ENCODE measurements around the gene MOSPD3.

MOSPD3 gene

DNA sequence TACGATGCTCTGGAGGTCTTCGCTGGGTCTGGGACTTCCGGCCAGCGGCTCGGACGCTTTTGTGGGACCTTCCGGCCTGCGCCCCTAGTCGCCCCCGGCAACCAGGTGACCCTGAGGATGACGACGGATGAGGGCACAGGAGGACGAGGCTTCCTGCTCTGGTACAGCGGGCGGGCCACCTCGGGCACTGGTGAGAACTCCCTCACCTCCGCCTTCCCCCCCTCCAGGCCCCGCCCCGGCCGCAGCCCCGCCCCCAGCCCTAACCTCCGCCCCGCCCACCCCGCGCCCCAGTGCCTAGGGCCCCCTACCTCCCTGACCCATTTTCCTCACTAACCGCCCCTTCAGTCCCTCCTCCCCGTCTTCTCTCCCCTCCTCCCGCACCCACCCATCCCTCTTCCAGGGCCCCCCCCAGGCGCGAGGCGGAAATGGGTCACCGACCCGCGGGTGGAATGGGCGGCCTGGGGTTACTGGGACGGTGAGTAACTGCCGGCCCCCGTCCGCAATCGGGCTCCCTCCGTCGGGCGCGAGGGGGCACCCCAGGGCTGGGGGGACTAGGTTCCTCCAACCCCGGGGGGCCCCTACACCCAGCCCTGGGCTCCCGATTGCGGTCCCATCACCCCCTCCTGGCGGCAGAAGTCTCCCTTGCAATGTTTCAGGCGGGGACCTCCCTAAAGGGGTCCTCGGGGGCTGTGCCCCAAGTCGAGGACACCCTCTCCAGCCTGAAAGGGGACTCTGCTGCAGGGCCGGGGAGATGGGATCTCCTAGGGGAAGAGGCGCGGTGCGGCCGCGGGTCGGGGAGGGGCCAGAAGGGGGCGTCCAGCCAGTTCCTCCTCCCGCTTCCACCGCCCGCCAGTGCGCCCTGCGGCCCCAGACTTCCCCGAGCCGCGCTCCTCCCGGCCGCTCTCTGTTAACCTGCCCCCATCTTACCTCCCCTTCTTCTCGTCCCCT, 8.0 kb upstream of the MOSPD3 start:
- H3K9ac ChIP-seq (ENCODE audit: low read depth, low read length): peak overlapping the region; percentile 65

GRCh38 chr7:100604976-100605911, 7.1 kb upstream of the MOSPD3 start:
- no peaks in the 10 kb centered on the region for H3K4me1 ChIP-seq (ENCODE audit: control insufficient read depth, insufficient read depth, low read length)
- H3K4me3 ChIP-seq (ENCODE audit: low read depth, low read length): peak overlapping the region; percentile 74
- H3K36me3 ChIP-seq (ENCODE audit: control insufficient read depth, insufficient read depth, low read length): peaks cover 9% of the 10 kb centered on the region
- H3K9me3 ChIP-seq (ENCODE audit: control insufficient read depth, insufficient read depth, low read length): no peaks in the 10 kb centered on the region
- no peak overlapping the region for H3K9ac ChIP-seq (ENCODE audit: low read depth, low read length)
- peaks cover 2% of the 10 kb centered on the region for H3K27me3 ChIP-seq (ENCODE audit: control insufficient read depth, insufficient read depth, low read length)

More for the DNA sequence above, 8.0 kb upstream of the MOSPD3 start:
- no peaks in the 10 kb centered on the region for H3K4me1 ChIP-seq (ENCODE audit: control insufficient read depth, insufficient read depth, low read length)
- peaks cover 12% of the 10 kb centered on the region for H3K36me3 ChIP-seq (ENCODE audit: control insufficient read depth, insufficient read depth, low read length)
- H3K9me3 ChIP-seq (ENCODE audit: control insufficient read depth, insufficient read depth, low read length): no peaks in the 10 kb centered on the region
- H3K27me3 ChIP-seq (ENCODE audit: control insufficient read depth, insufficient read depth, low read length): peaks cover 2% of the 10 kb centered on the region
- H3K4me3 ChIP-seq (ENCODE audit: low read depth, low read length): peak overlapping the region; percentile 87

- H3K9ac ChIP-seq (ENCODE audit: low read depth, low read length): no peak overlapping the region
- H3K27me3 ChIP-seq (ENCODE audit: control insufficient read depth, insufficient read depth, low read length): peaks cover 2% of the 10 kb centered on the region
- H3K4me3 ChIP-seq (ENCODE audit: low read depth, low read length): peak overlapping the region; percentile 74
- H3K9me3 ChIP-seq (ENCODE audit: control insufficient read depth, insufficient read depth, low read length): no peaks in the 10 kb centered on the region
- no peaks in the 10 kb centered on the region for H3K4me1 ChIP-seq (ENCODE audit: control insufficient read depth, insufficient read depth, low read length)
- H3K36me3 ChIP-seq (ENCODE audit: control insufficient read depth, insufficient read depth, low read length): peaks cover 5% of the 10 kb centered on the region
These were observed 6.0 kb upstream of the MOSPD3 start for GRCh38 chr7:100606313-100606712.

GRCh38 chr7:100607111-100607510, 5.2 kb upstream of the MOSPD3 start:
- Histone ChIP-seq H3K36me3 (ENCODE audit: control insufficient read depth, insufficient read depth, low read length) (peaks cover 5% of the 10 kb centered on the region), H3K4me3 (ENCODE audit: low read depth, low read length) (no peak overlapping the region), H3K4me1 (ENCODE audit: control insufficient read depth, insufficient read depth, low read length) (no peaks in the 10 kb centered on the region), H3K9ac (ENCODE audit: low read depth, low read length) (no peak overlapping the region), H3K27me3 (ENCODE audit: control insufficient read depth, insufficient read depth, low read length) (peaks cover 2% of the 10 kb centered on the region), H3K9me3 (ENCODE audit: control insufficient read depth, insufficient read depth, low read length) (no peaks in the 10 kb centered on the region)

DNA sequence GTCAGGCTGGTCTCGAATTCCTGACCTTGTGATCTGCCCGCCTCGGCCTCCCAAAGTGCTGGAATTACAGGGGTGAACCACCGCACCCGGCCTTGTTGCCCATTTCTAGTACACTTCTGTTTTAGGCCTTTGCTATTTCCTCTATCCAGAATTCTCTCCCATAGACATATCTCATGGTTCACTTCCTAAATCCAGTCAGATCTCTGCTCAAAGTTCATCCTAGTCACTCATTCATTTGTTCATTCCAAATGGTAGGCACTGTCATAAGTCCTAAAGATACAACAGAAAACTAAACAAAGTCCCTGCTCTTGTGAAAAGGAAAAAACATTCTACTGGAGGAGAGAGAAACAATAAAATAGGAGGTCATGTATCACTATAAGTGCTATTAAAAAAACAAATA, 2.4 kb upstream of the MOSPD3 start:
- H3K4me3 ChIP-seq (ENCODE audit: low read depth, low read length): no peak overlapping the region
- H3K27me3 ChIP-seq (ENCODE audit: control insufficient read depth, insufficient read depth, low read length): peaks cover 4% of the 10 kb centered on the region
- no peaks in the 10 kb centered on the region for H3K4me1 ChIP-seq (ENCODE audit: control insufficient read depth, insufficient read depth, low read length)
- peaks cover 5% of the 10 kb centered on the region for H3K36me3 ChIP-seq (ENCODE audit: control insufficient read depth, insufficient read depth, low read length)
- no peaks in the 10 kb centered on the region for H3K9me3 ChIP-seq (ENCODE audit: control insufficient read depth, insufficient read depth, low read length)
- no peak overlapping the region for H3K9ac ChIP-seq (ENCODE audit: low read depth, low read length)

GRCh38 chr7:100612730-100613390, 520 bp downstream of the MOSPD3 start:
- no peaks in the 10 kb centered on the region for H3K36me3 ChIP-seq (ENCODE audit: control insufficient read depth, insufficient read depth, low read length)
- no peak overlapping the region for H3K9ac ChIP-seq (ENCODE audit: low read depth, low read length)
- H3K9me3 ChIP-seq (ENCODE audit: control insufficient read depth, insufficient read depth, low read length): no peaks in the 10 kb centered on the region
- H3K27me3 ChIP-seq (ENCODE audit: control insufficient read depth, insufficient read depth, low read length): peaks cover 2% of the 10 kb centered on the region
- H3K4me3 ChIP-seq (ENCODE audit: low read depth, low read length): peak overlapping the region; percentile 87
- H3K4me1 ChIP-seq (ENCODE audit: control insufficient read depth, insufficient read depth, low read length): no peaks in the 10 kb centered on the region

DNA sequence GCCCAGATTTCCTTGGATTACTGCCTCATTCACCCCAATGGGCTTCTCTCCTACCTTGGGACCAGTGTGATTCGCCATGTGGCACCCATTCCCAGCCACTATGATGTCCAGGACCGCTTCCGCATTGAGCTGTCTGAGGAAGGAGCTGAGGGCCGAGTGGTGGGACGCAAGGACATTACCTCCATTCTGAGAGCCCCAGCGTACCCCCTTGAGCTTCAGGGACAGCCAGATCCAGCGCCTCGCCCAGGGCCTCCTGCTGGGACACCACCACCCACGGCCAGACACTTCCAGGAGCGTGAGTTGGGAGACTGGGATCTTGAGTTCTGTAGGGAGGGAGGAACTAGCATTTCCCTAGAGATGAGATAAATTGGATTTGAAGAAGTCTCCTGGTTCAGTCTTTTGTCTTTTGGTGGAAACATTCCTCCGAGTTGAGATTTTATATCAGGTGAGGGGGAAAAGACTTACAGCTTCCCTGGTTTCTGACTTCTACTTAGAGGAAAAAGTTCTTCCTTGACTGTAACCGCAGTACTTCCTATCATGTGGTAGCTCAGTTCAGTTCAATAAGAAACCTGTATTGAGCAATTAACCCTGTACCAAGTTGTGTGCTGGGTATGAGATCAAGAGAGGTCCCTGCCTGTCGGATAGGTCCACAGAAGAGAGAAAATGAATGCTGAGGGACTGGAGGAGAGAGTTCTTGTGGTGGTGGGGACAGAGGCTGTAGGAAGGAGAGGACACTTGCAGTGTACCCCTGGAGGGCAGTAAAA, 1.3 kb downstream of the MOSPD3 start:
- Histone ChIP-seq H3K4me1 (ENCODE audit: control insufficient read depth, insufficient read depth, low read length) (no peaks in the 10 kb centered on the region), H3K9me3 (ENCODE audit: control insufficient read depth, insufficient read depth, low read length) (no peaks in the 10 kb centered on the region), H3K27me3 (ENCODE audit: control insufficient read depth, insufficient read depth, low read length) (peaks cover 2% of the 10 kb centered on the region), H3K9ac (ENCODE audit: low read depth, low read length) (no peak overlapping the region), H3K36me3 (ENCODE audit: control insufficient read depth, insufficient read depth, low read length) (no peaks in the 10 kb centered on the region), H3K4me3 (ENCODE audit: low read depth, low read length) (peak overlapping the region; percentile 87)

DNA sequence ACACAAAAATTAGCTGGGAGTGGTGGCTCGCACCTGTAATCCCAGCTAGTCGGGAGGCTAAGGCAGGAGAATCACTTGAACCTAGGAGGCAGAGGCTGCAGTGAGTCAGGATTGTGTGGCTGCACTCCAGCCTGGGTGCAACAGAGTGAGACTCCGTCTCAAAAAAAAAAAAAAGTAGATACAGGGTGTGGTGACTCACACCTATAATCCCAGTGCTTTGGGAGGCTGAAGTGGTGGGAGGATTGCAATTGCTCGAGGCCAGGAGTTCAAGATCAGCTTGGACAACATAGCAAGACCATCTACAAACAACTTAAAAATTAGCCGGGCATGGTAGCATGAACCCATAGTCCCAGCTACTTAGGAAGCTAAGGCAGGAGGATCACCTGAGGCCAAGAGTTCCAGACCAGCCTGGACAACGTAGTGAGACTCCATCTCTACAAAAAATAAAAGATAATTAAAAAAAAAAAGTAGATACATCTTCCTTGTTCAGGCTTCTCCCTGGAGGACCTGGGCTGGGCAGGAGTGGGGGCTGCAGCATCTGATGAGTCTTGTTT, 2.0 kb downstream of the MOSPD3 start:
- H3K9ac ChIP-seq (ENCODE audit: low read depth, low read length): no peak overlapping the region
- no peaks in the 10 kb centered on the region for H3K9me3 ChIP-seq (ENCODE audit: control insufficient read depth, insufficient read depth, low read length)
- no peaks in the 10 kb centered on the region for H3K36me3 ChIP-seq (ENCODE audit: control insufficient read depth, insufficient read depth, low read length)
- H3K4me3 ChIP-seq (ENCODE audit: low read depth, low read length): no peak overlapping the region
- H3K27me3 ChIP-seq (ENCODE audit: control insufficient read depth, insufficient read depth, low read length): peaks cover 2% of the 10 kb centered on the region
- no peaks in the 10 kb centered on the region for H3K4me1 ChIP-seq (ENCODE audit: control insufficient read depth, insufficient read depth, low read length)

- H3K27me3 ChIP-seq (ENCODE audit: control insufficient read depth, insufficient read depth, low read length): no peaks in the 10 kb centered on the region
- H3K4me3 ChIP-seq (ENCODE audit: low read depth, low read length): no peak overlapping the region
- H3K4me1 ChIP-seq (ENCODE audit: control insufficient read depth, insufficient read depth, low read length): no peaks in the 10 kb centered on the region
- H3K36me3 ChIP-seq (ENCODE audit: control insufficient read depth, insufficient read depth, low read length): no peaks in the 10 kb centered on the region
- H3K9ac ChIP-seq (ENCODE audit: low read depth, low read length): no peak overlapping the region
- no peaks in the 10 kb centered on the region for H3K9me3 ChIP-seq (ENCODE audit: control insufficient read depth, insufficient read depth, low read length)
These were observed 7.9 kb downstream of the MOSPD3 start for GRCh38 chr7:100620239-100620638.

DNA sequence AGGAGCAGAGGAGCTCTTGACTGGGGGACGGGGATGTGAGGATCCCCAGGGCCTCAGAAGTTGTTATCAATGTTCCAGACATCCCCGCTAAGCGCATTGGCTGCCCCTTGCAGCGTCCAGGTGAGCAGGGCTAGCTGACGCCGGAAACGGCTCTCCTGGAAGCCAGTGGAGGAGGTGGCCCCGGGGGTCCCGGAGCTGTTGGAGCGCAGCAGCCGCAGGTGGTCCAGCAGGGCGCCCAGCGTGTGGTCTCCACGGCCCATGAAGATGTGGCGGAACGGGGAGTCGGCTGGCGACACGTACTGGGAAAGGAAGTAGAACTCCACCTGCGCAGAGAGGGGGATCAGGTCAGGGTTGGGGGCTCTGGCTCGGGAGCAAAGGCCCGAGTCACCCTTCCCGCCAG, 8.5 kb downstream of the MOSPD3 start:
- Histone ChIP-seq H3K4me3 (ENCODE audit: low read depth, low read length) (no peak overlapping the region), H3K9ac (ENCODE audit: low read depth, low read length) (no peak overlapping the region), H3K4me1 (ENCODE audit: control insufficient read depth, insufficient read depth, low read length) (peaks cover under 1% of the 10 kb centered on the region), H3K9me3 (ENCODE audit: control insufficient read depth, insufficient read depth, low read length) (no peaks in the 10 kb centered on the region), H3K27me3 (ENCODE audit: control insufficient read depth, insufficient read depth, low read length) (peaks cover 3% of the 10 kb centered on the region), H3K36me3 (ENCODE audit: control insufficient read depth, insufficient read depth, low read length) (no peaks in the 10 kb centered on the region)

All from iPS-15b (cell line).